CD14-positive monocyte (primary cell): Measurements from ENCODE around the gene BRD3OS. TPM values are rescaled to one million over a fixed set of nuclear protein-coding genes. Genes with fewer than 3 reads are reported as not detected.

ENCODE experiments used
- DNase-seq, 3 donors: peaks; one replicate each; pipeline ENCODE4 v3.0.0-alpha.2; 2011 to 2022
- H2AFZ ChIP-seq: 2 replicates; pipeline ENCODE4 v1.6.0; 2012; ENCODE audit warnings: mild to moderate bottlenecking, low read depth, low read length, inconsistent platforms; ENCODE audit not compliant: insufficient read depth, poor library complexity, severe bottlenecking
- H3K27ac ChIP-seq, 2 donors: 1 replicate in 1 of 2; 2 replicates in 1 of 2; pipeline ENCODE4 v1.5.1; 2012 to 2013; ENCODE audit warnings: low read length in 2 of 2, control low read depth in 1 of 2, inconsistent platforms in 1 of 2, low read depth in 1 of 2, mild to moderate bottlenecking in 1 of 2
- H3K27me3 ChIP-seq, 2 donors: one replicate each; pipeline versions ENCODE4 v1.6.0 to v1.6.1; 2011 to 2013; ENCODE audit warnings: low read length in 2 of 2; ENCODE audit not compliant: control insufficient read depth in 2 of 2, insufficient read depth in 2 of 2
- H3K36me3 ChIP-seq, 2 donors: replicated peaks in 1 of 2; 1 replicate in 1 of 2; 2 replicates in 1 of 2; pipeline versions ENCODE4 v1.5.1 to v1.6.1; 2012 to 2013; ENCODE audit warnings: low read length in 2 of 2, control low read depth in 1 of 2, inconsistent platforms in 1 of 2, mild to moderate bottlenecking in 1 of 2; ENCODE audit not compliant: insufficient read depth in 2 of 2, control insufficient read depth in 1 of 2
- H3K4me1 ChIP-seq, 2 donors: 1 replicate in 1 of 2; 2 replicates in 1 of 2; pipeline versions ENCODE4 v1.5.1 to v1.6.1; 2012 to 2013; ENCODE audit warnings: low read length in 2 of 2, control low read depth in 1 of 2, inconsistent platforms in 1 of 2, mild to moderate bottlenecking in 1 of 2, moderate library complexity in 1 of 2; ENCODE audit not compliant: insufficient read depth in 2 of 2, control insufficient read depth in 1 of 2
- H3K4me2 ChIP-seq: replicated peaks from 2 replicates; pipeline ENCODE3; 2012; ENCODE audit warnings: low read length, moderate library complexity, mild to moderate bottlenecking; ENCODE audit not compliant: poor library complexity, severe bottlenecking; ENCODE audit errors: extremely low read depth
- H3K4me3 ChIP-seq, 3 experiments: fragments of 200-600 bp in 1 of 3; sonication (generic) in 1 of 3; replicated peaks in 1 of 3; 1 replicate in 2 of 3; 2 replicates in 1 of 3; pipeline ENCODE4 v1.5.1; 2011 to 2013; ENCODE audit warnings: low read length in 3 of 3, mild to moderate bottlenecking in 3 of 3, control low read depth in 2 of 3, low read depth in 2 of 3, inconsistent platforms in 1 of 3, moderate library complexity in 1 of 3
- H3K79me2 ChIP-seq: 2 replicates; pipeline ENCODE4 v1.6.0; 2012; ENCODE audit warnings: mild to moderate bottlenecking, control low read depth, inconsistent platforms, low read length, moderate library complexity; ENCODE audit not compliant: insufficient read depth
- H3K9ac ChIP-seq: 2 replicates; pipeline ENCODE4 v1.6.0; 2017; ENCODE audit warnings: low read length, mild to moderate bottlenecking; ENCODE audit not compliant: insufficient read depth, poor library complexity, severe bottlenecking
- H3K9me3 ChIP-seq, 2 donors: replicated peaks in 1 of 2; 1 replicate in 1 of 2; 2 replicates in 1 of 2; pipeline versions ENCODE4 v1.5.1 to v1.6.1; 2012 to 2013; ENCODE audit warnings: low read length in 2 of 2, control low read depth in 1 of 2; ENCODE audit not compliant: control insufficient read depth in 1 of 2, insufficient read depth in 1 of 2
- H4K20me1 ChIP-seq: 2 replicates; pipeline ENCODE4 v1.6.0; 2012; ENCODE audit warnings: mild to moderate bottlenecking, low read length, control low read depth, moderate library complexity; ENCODE audit not compliant: insufficient read depth
- H3K27ac Mint-ChIP-seq, 7 donors: one replicate each; pipeline ENCODE4 v1.8.0; 2020; ENCODE audit warnings: mild to moderate bottlenecking in 7 of 7, mixed read lengths in 7 of 7, moderate library complexity in 6 of 7, inconsistent platforms in 2 of 7
- H3K27me3 Mint-ChIP-seq, 3 donors: one replicate each; pipeline ENCODE4 v1.8.0; 2021 to 2022; ENCODE audit warnings: low read depth in 3 of 3, mild to moderate bottlenecking in 3 of 3, mixed read lengths in 3 of 3, moderate library complexity in 3 of 3, inconsistent platforms in 1 of 3
- H3K36me3 Mint-ChIP-seq, 2 donors: one replicate each; pipeline ENCODE4 v1.8.0; 2020; ENCODE audit warnings: mixed read lengths in 2 of 2, inconsistent platforms in 1 of 2, mild to moderate bottlenecking in 1 of 2
- H3K4me1 Mint-ChIP-seq: one replicate; pipeline ENCODE4 v1.8.0; 2020; ENCODE audit warnings: mild to moderate bottlenecking, mixed read lengths
- H3K4me3 Mint-ChIP-seq, 2 donors: one replicate each; pipeline ENCODE4 v1.8.0; 2020; ENCODE audit warnings: mild to moderate bottlenecking in 2 of 2, mixed read lengths in 2 of 2, moderate library complexity in 1 of 2
- H3K9me3 Mint-ChIP-seq, 7 donors: one replicate each; pipeline ENCODE4 v1.8.0; 2020 to 2022; ENCODE audit warnings: mixed read lengths in 7 of 7, mild to moderate bottlenecking in 6 of 7, moderate library complexity in 6 of 7, inconsistent platforms in 2 of 7
- CTCF ChIP-seq: fragments of 200-600 bp; IDR thresholded peaks from one replicate; pipeline ENCODE4 v1.8.0; 2022; ENCODE audit warnings: antibody characterized with exemption, mild to moderate bottlenecking
- WGBS: methylation state at CpG from one replicate; pipeline ENCODE4 v1.1.5; 2013; ENCODE audit warnings: missing lambda C conversion rate; ENCODE audit not compliant: insufficient coverage; 5-methylcytosine and 5-hydroxymethylcytosine counted together
- intact Hi-C, 2 donors: fragments of 100-400 bp; cut with micrococcal nuclease; formaldehyde crosslinking; loops; one replicate each; pipeline versions ENCODE4 v1.15.0 to v1.15.1; 2023
- polyA plus RNA-seq, 3 donors: library from polyadenylated mRNA; depleted of rRNA in 1 of 3; unstranded in 2 of 3; stranded (reverse) in 1 of 3; fragments of 300-500 nt in 2 of 3; fragments of >200 nt in 1 of 3; fragmentation: Illumina TruSeq in 2 of 3; gene quantifications; 1 replicate in 2 of 3; 2 replicates in 1 of 3; pipeline ENCODE4 v1.2.3, GENCODE V29; 2012 to 2021

The BRD3OS gene
- polyA plus RNA-seq, 3 donors: 2.9 to 6.8 (median 6.6) TPM

GRCh38 chr9:134011401-134011800 is 13.9 kb upstream of the BRD3OS start:
- Histone ChIP-seq H3K4me1 (no peaks in the 10 kb centered on the region), H2AFZ (no peak overlapping the region), H3K79me2 (no peaks in the 10 kb centered on the region), H3K4me2 (no peak overlapping the region), H3K4me3 (no peak overlapping the region), H3K9ac (no peak overlapping the region), H3K27me3 (peaks cover 0 to 3% of the 10 kb centered on the region in 2 donors), H3K27ac (no peak overlapping the region), H4K20me1 (no peaks in the 10 kb centered on the region), H3K9me3 (peaks cover 22 to 31% of the 10 kb centered on the region in 2 donors), H3K36me3 (no peaks in the 10 kb centered on the region)
- peak overlapping the region in 1 of 7 donors; percentile 50 for H3K27ac Mint-ChIP-seq
- no peak overlapping the region for H3K4me3 Mint-ChIP-seq
- DNase-seq: no peak
- H3K36me3 Mint-ChIP-seq: no peaks in the 10 kb centered on the region
- WGBS: 100% methylated on average over 3 of the region's 6 CpGs
- intact Hi-C loops: no loop called here
- TF ChIP-seq CTCF: no peak
- H3K27me3 Mint-ChIP-seq: peaks cover 18 to 32% (median 20%) of the 10 kb centered on the region in 3 donors
- H3K4me1 Mint-ChIP-seq: no peaks in the 10 kb centered on the region
- peaks cover 3 to 33% (median 22%) of the 10 kb centered on the region in 7 donors for H3K9me3 Mint-ChIP-seq

GRCh38 chr9:134014946-134015345 is 10.3 kb upstream of the BRD3OS start:
- Mint-ChIP-seq H3K4me1 (no peaks in the 10 kb centered on the region), H3K27me3 (peaks cover 8 to 15% (median 10%) of the 10 kb centered on the region in 3 donors), H3K27ac (no peak overlapping the region), H3K9me3 (peaks cover 3 to 33% (median 22%) of the 10 kb centered on the region in 7 donors), H3K36me3 (no peaks in the 10 kb centered on the region), H3K4me3 (no peak overlapping the region)
- H3K4me1 ChIP-seq: no peaks in the 10 kb centered on the region
- peaks cover 0 to 3% of the 10 kb centered on the region in 2 donors for H3K27me3 ChIP-seq
- no CpG with 5 or more reads among the region's 2 CpGs for WGBS
- no peak overlapping the region for H3K4me3 ChIP-seq
- no peak overlapping the region for H3K27ac ChIP-seq
- H4K20me1 ChIP-seq: no peaks in the 10 kb centered on the region
- intact Hi-C loops: no loop called here
- TF ChIP-seq CTCF: no peak
- H3K79me2 ChIP-seq: no peaks in the 10 kb centered on the region
- DNase-seq: no peak
- H3K4me2 ChIP-seq: no peak overlapping the region
- no peak overlapping the region for H3K9ac ChIP-seq
- H3K9me3 ChIP-seq: peaks cover 22 to 31% of the 10 kb centered on the region in 2 donors
- no peaks in the 10 kb centered on the region for H3K36me3 ChIP-seq
- no peak overlapping the region for H2AFZ ChIP-seq
